H1 (cell line): Measurements from ENCODE around the gene UCN3. TPM values are rescaled to one million over a fixed set of nuclear protein-coding genes. Genes with fewer than 3 reads are reported as not detected.

Source experiments
- CTCF ChIA-PET: fragments of 300-600 bp; sonication (Branson Sonifier 250); formaldehyde crosslinking; loops from one replicate; lab custom pipeline; 2021; ENCODE audit not compliant: partially characterized antibody; lab: Charles Lee
- POLR2A ChIA-PET: fragments of 300-600 bp; sonication (Branson Sonifier 250); formaldehyde crosslinking; loops from one replicate; lab custom pipeline; 2021; ENCODE audit warnings: inconsistent platforms; ENCODE audit not compliant: partially characterized antibody; lab: Charles Lee
- DNase-seq, 2 experiments: peaks; one replicate each; pipeline versions ENCODE4 v3.0.0 to v3.0.0-alpha.2; 2010 to 2022; ENCODE audit warnings: low spot score in 2 of 2, low read depth in 1 of 2, mixed read lengths in 1 of 2
- FAIRE-seq: peaks from 2 replicates; lab custom pipeline; 2011; peaks lifted over from hg19 to GRCh38; lab: Jason Lieb, UNC
- H2AFZ ChIP-seq: 2 replicates; pipeline ENCODE4 v1.8.1; 2012; ENCODE audit warnings: low read length, inconsistent platforms
- H2AK5ac ChIP-seq: 2 replicates; pipeline ENCODE4 v1.6.1; 2013; ENCODE audit warnings: low read depth, low read length
- H2BK120ac ChIP-seq: replicated peaks from 2 replicates; pipeline ENCODE3; 2013; ENCODE audit warnings: low read depth, low read length, inconsistent platforms
- H2BK12ac ChIP-seq: 2 replicates; pipeline ENCODE4 v1.6.1; 2013; ENCODE audit warnings: low read depth, low read length
- H2BK15ac ChIP-seq: 2 replicates; pipeline ENCODE4 v1.6.1; 2013; ENCODE audit warnings: low read length
- H2BK20ac ChIP-seq: 2 replicates; pipeline ENCODE4 v1.6.1; 2013; ENCODE audit warnings: low read length
- H2BK5ac ChIP-seq: 2 replicates; pipeline ENCODE4 v1.6.1; 2013; ENCODE audit warnings: low read depth, low read length
- H3K14ac ChIP-seq: 2 replicates; pipeline ENCODE4 v1.6.1; 2013; ENCODE audit warnings: inconsistent platforms; ENCODE audit not compliant: insufficient read length
- H3K18ac ChIP-seq: 2 replicates; pipeline ENCODE4 v1.6.1; 2013; ENCODE audit warnings: low read length; ENCODE audit errors: extremely low read depth
- H3K23ac ChIP-seq: 2 replicates; pipeline ENCODE4 v1.6.1; 2013; ENCODE audit warnings: inconsistent platforms; ENCODE audit not compliant: insufficient read length
- H3K23me2 ChIP-seq: 2 replicates; pipeline ENCODE4 v1.6.1; 2013; ENCODE audit warnings: low read depth, low read length
- H3K27ac ChIP-seq: 2 replicates; pipeline ENCODE4 v1.6.1; 2011; ENCODE audit warnings: low read depth, low read length, inconsistent platforms
- H3K27me3 ChIP-seq, 4 experiments: replicated peaks in 1 of 4; 1 replicate in 1 of 4; 2 replicates in 3 of 4; pipeline versions ENCODE4 v1.6.1 to v1.8.1; 2011 to 2013; ENCODE audit warnings: low read length in 3 of 4, mild to moderate bottlenecking in 3 of 4, inconsistent platforms in 2 of 4, mixed read lengths in 2 of 4, moderate library complexity in 1 of 4; ENCODE audit not compliant: control insufficient read depth in 3 of 4, insufficient read depth in 3 of 4; ENCODE audit errors: extremely low read depth in 1 of 4
- H3K36me3 ChIP-seq, 4 experiments: 2 replicates each; pipeline versions ENCODE4 v1.6.1 to v1.8.1; 2011 to 2013; ENCODE audit warnings: mild to moderate bottlenecking in 4 of 4, low read length in 3 of 4, moderate library complexity in 2 of 4, control low read depth in 1 of 4, inconsistent platforms in 1 of 4; ENCODE audit not compliant: insufficient read depth in 4 of 4, control insufficient read depth in 2 of 4
- H3K4ac ChIP-seq: replicated peaks from 2 replicates; pipeline ENCODE3; 2013; ENCODE audit warnings: low read length, low read depth, mixed read lengths, inconsistent platforms; ENCODE audit not compliant: insufficient read length
- H3K4me1 ChIP-seq, 4 experiments: replicated peaks in 1 of 4; 1 replicate in 1 of 4; 2 replicates in 3 of 4; pipeline versions ENCODE4 v1.6.1 to v1.8.1; 2011 to 2013; ENCODE audit warnings: low read length in 3 of 4, inconsistent platforms in 2 of 4, mixed read lengths in 1 of 4; ENCODE audit not compliant: insufficient read depth in 4 of 4, control insufficient read depth in 3 of 4
- H3K4me2 ChIP-seq, 2 experiments: 2 replicates each; pipeline versions ENCODE4 v1.6.1 to v1.8.1; 2011 to 2013; ENCODE audit warnings: low read depth in 2 of 2, low read length in 2 of 2, control low read depth in 1 of 2, inconsistent platforms in 1 of 2, mild to moderate bottlenecking in 1 of 2; ENCODE audit not compliant: insufficient read depth in 1 of 2
- H3K4me3 ChIP-seq, 4 experiments: fragments of 200-600, 300-600 bp in 1 of 4; sonication (generic), shearing (Covaris generic), sonication (Bioruptor Twin) in 1 of 4; 2 replicates each; pipeline versions ENCODE4 v1.5.1 to v1.8.1; 2011 to 2016; ENCODE audit warnings: low read length in 4 of 4, low read depth in 3 of 4, control low read depth in 2 of 4, inconsistent platforms in 2 of 4, mild to moderate bottlenecking in 2 of 4, mixed read lengths in 1 of 4, moderate library complexity in 1 of 4; ENCODE audit not compliant: insufficient read depth in 2 of 4; ENCODE audit errors: extremely low read depth in 1 of 4
- H3K56ac ChIP-seq: replicated peaks from 2 replicates; pipeline ENCODE3; 2013; ENCODE audit warnings: low read depth, mild to moderate bottlenecking, mixed read lengths, low read length, inconsistent platforms; ENCODE audit not compliant: insufficient read length
- H3K79me1 ChIP-seq: 2 replicates; pipeline ENCODE4 v1.6.1; 2013; ENCODE audit warnings: low read depth, low read length, control low read depth
- H3K79me2 ChIP-seq, 2 experiments: 2 replicates each; pipeline versions ENCODE4 v1.6.1 to v1.8.1; 2012 to 2013; ENCODE audit warnings: low read length in 2 of 2, mild to moderate bottlenecking in 2 of 2, inconsistent platforms in 1 of 2; ENCODE audit not compliant: insufficient read depth in 2 of 2, control insufficient read depth in 1 of 2
- H3K9ac ChIP-seq, 4 experiments: replicated peaks in 1 of 4; 1 replicate in 1 of 4; 2 replicates in 3 of 4; pipeline versions ENCODE4 v1.6.1 to v1.8.1; 2011 to 2013; ENCODE audit warnings: low read depth in 3 of 4, low read length in 3 of 4, control low read depth in 2 of 4, mild to moderate bottlenecking in 2 of 4, moderate library complexity in 2 of 4, inconsistent platforms in 1 of 4; ENCODE audit errors: extremely low read depth in 1 of 4
- H3K9me3 ChIP-seq, 2 experiments: 2 replicates each; pipeline versions ENCODE4 v1.6.1 to v1.8.1; 2012 to 2013; ENCODE audit warnings: mild to moderate bottlenecking in 2 of 2, moderate library complexity in 2 of 2, control low read depth in 1 of 2, inconsistent platforms in 1 of 2, low read depth in 1 of 2, low read length in 1 of 2, mixed read lengths in 1 of 2; ENCODE audit not compliant: insufficient read depth in 2 of 2
- H4K20me1 ChIP-seq, 2 experiments: replicated peaks in 1 of 2; 2 replicates each; pipeline versions ENCODE3 to v1.8.1; 2011 to 2013; ENCODE audit warnings: inconsistent platforms in 2 of 2, low read length in 2 of 2, mild to moderate bottlenecking in 1 of 2; ENCODE audit not compliant: insufficient read depth in 2 of 2, control insufficient read depth in 1 of 2
- H4K5ac ChIP-seq: 2 replicates; pipeline ENCODE4 v1.6.1; 2013; ENCODE audit warnings: low read length, low read depth, mixed read lengths, inconsistent platforms; ENCODE audit not compliant: insufficient read length
- H4K8ac ChIP-seq: 2 replicates; pipeline ENCODE4 v1.8.0; 2013; ENCODE audit warnings: mild to moderate bottlenecking, moderate library complexity, low read length, inconsistent platforms; ENCODE audit not compliant: insufficient read depth; ENCODE audit errors: extremely low read depth
- H4K91ac ChIP-seq: replicated peaks from 2 replicates; pipeline ENCODE3; 2013; ENCODE audit warnings: low read length, mixed read lengths, inconsistent platforms; ENCODE audit not compliant: insufficient read length
- ASH2L ChIP-seq: fragments of 200-600, 300-600 bp; sonication (generic); IDR thresholded peaks from one replicate; pipeline ENCODE4 v1.7.1; 2017; ENCODE audit warnings: low read length
- BRCA1 ChIP-seq: IDR thresholded peaks from 2 replicates; pipeline ENCODE4 v1.6.1; 2012; ENCODE audit warnings: low read depth, low read length, improper control_type of control experiment
- GABPA ChIP-seq: IDR thresholded peaks from 2 replicates; pipeline ENCODE4 v1.6.1; 2011; ENCODE audit warnings: mild to moderate bottlenecking, low read length, moderate library complexity, borderline replicate concordance; ENCODE audit not compliant: insufficient read depth
- HDAC2 ChIP-seq, 2 experiments: fragments of 300-600 bp in 1 of 2; sonication (generic) in 1 of 2; IDR thresholded peaks; 2 replicates each; pipeline ENCODE4 v1.6.1; 2011 to 2012; ENCODE audit warnings: low read depth in 2 of 2, low read length in 2 of 2, mild to moderate bottlenecking in 2 of 2, moderate library complexity in 2 of 2, borderline replicate concordance in 1 of 2, inconsistent platforms in 1 of 2
- KDM1A ChIP-seq: fragments of 200-600, 300-600 bp; sonication (generic); IDR thresholded peaks from 2 replicates; pipeline ENCODE4 v1.7.1; 2016; ENCODE audit warnings: mild to moderate bottlenecking, low read length, borderline replicate concordance
- POLR2A ChIP-seq, 2 experiments: IDR thresholded peaks; 1 replicate in 1 of 2; 2 replicates in 1 of 2; pipeline ENCODE4 v1.6.1; 2011; ENCODE audit warnings: low read depth in 2 of 2, low read length in 2 of 2, mild to moderate bottlenecking in 2 of 2; ENCODE audit errors: control extremely low read depth in 1 of 2
- RFX5 ChIP-seq: IDR thresholded peaks from 2 replicates; pipeline ENCODE4 v1.6.1; 2011; ENCODE audit warnings: low read depth, low read length, improper control_type of control experiment, borderline replicate concordance
- RNF2 ChIP-seq: fragments of 200-900, 300-1000 bp; sonication (generic); IDR thresholded peaks from 2 replicates; pipeline ENCODE4 v1.7.1; 2016; ENCODE audit warnings: borderline replicate concordance, low read depth, mild to moderate bottlenecking, antibody characterized with exemption, low read length; ENCODE audit not compliant: poor library complexity, severe bottlenecking; ENCODE audit errors: missing control alignments
- SIRT6 ChIP-seq: IDR thresholded peaks from one replicate; pipeline ENCODE4 v1.7.1; 2012; ENCODE audit warnings: low read length, inconsistent platforms
- SP2 ChIP-seq: IDR thresholded peaks from 2 replicates; pipeline ENCODE4 v1.6.1; 2012; ENCODE audit warnings: mild to moderate bottlenecking, low read length, inconsistent platforms
- TCF12 ChIP-seq: IDR thresholded peaks from 2 replicates; pipeline ENCODE4 v1.6.1; 2011; ENCODE audit warnings: low read depth, mild to moderate bottlenecking, low read length
- TEAD4 ChIP-seq: IDR thresholded peaks from 2 replicates; pipeline ENCODE4 v1.6.1; 2012; ENCODE audit warnings: low read depth, low read length, inconsistent platforms, mixed read lengths
- ZNF274 ChIP-seq: IDR thresholded peaks from 2 replicates; pipeline ENCODE4 v1.7.0; 2012; ENCODE audit warnings: low read length, borderline replicate concordance; ENCODE audit errors: extremely low read depth
- WGBS, 2 experiments: shearing (Covaris generic) in 1 of 2; methylation state at CpG; one replicate each; pipeline versions ENCODE4 v1.1.6 to v1.1.7; 2013 to 2015; ENCODE audit warnings: low lambda C conversion rate in 2 of 2, mixed read lengths in 2 of 2, inconsistent platforms in 1 of 2, low coverage in 1 of 2, missing lambda C conversion rate in 1 of 2; ENCODE audit not compliant: insufficient replicate concordance in 2 of 2, insufficient coverage in 1 of 2, insufficient read length in 1 of 2; ENCODE audit errors: extremely low coverage in 1 of 2, missing lambda C conversion rate in 1 of 2; 5-methylcytosine and 5-hydroxymethylcytosine counted together
- polyA plus RNA-seq, 7 experiments: library from polyadenylated mRNA; depleted of rRNA in 3 of 7; stranded (reverse) in 5 of 7; unstranded in 2 of 7; fragments of >200 nt in 5 of 7; fragments of 200-250 nt in 2 of 7; gene quantifications; 1 replicate in 5 of 7; 2 replicates in 1 of 7; 4 replicates in 1 of 7; pipeline versions ENCODE4 v1.2.1 to v1.2.3, GENCODE V29; 2011 to 2013; ENCODE audit warnings: missing spikeins in 2 of 7, mixed read lengths in 2 of 7
- total RNA-seq: library from RNA; stranded (reverse); fragmentation: NEBNext Ultra II Directional; extraction: Animal tissue kit (Norgen Biotek cat#: 25700); gene quantifications from 2 replicates; pipeline ENCODE4 v1.2.1, GENCODE V29; 2021

Gene UCN3
- total and polyA plus RNA-seq, 2 of the 8 experiments (the other 6 are each of a cell fraction or from before 2014, with no cell fraction given): not detected

DNA sequence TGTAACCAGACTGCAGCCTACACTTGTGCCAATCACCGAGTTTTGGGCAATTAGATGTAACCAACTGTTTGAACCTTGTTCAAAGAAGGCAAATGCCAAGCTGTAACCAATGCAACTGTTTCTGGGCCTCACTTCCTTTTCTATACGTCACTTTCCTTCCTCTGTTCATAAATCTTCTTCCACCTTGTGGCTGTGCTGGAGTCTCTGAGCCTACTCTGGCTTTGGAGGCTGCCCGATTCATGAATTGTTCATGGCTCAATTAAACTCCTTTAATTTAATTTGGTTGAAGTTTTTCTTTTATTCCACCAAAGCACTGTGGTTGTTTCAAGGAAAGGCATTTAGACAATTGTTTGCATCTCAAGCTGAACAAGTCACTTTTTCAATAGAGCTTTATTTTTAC is 43.5 kb upstream of the UCN3 start:
- H3K56ac ChIP-seq: no peak overlapping the region
- H3K23me2 ChIP-seq: no peaks in the 10 kb centered on the region
- H2AFZ ChIP-seq: no peak overlapping the region
- 85% methylated on average over 3 of the region's 3 CpGs; no CpG with 5 or more reads in 1 of the 2 experiments for WGBS, 2 experiments
- no peak overlapping the region for H2AK5ac ChIP-seq
- H2BK20ac ChIP-seq: no peak overlapping the region
- H4K5ac ChIP-seq: no peak overlapping the region
- no peaks in the 10 kb centered on the region for H3K27me3 ChIP-seq
- no peak overlapping the region for H3K14ac ChIP-seq
- no peak for DNase-seq
- H2BK15ac ChIP-seq: no peak overlapping the region
- no peak overlapping the region for H4K91ac ChIP-seq
- FAIRE-seq: no peak
- no peaks in the 10 kb centered on the region for H3K4me1 ChIP-seq
- H3K23ac ChIP-seq: no peak overlapping the region
- H2BK5ac ChIP-seq: no peak overlapping the region
- no peak overlapping the region for H2BK12ac ChIP-seq
- no peaks in the 10 kb centered on the region for H3K79me2 ChIP-seq
- H3K27ac ChIP-seq: no peak overlapping the region
- no peaks in the 10 kb centered on the region for H3K79me1 ChIP-seq
- H3K4me3 ChIP-seq: no peak overlapping the region
- H4K20me1 ChIP-seq: no peaks in the 10 kb centered on the region
- no peak overlapping the region for H2BK120ac ChIP-seq
- no peak overlapping the region for H4K8ac ChIP-seq
- H3K18ac ChIP-seq: no peak overlapping the region
- no peak overlapping the region for H3K9ac ChIP-seq
- no peak overlapping the region for H3K4ac ChIP-seq
- ChIA-PET CTCF (interaction anchor here (1.2 kb wide), 2 partner anchors 37 to 471 kb away, joined by 3 to 4 read pairs; no protein-coding TSS in a partner anchor), POLR2A (no interaction called here)
- H3K36me3 ChIP-seq: no peaks in the 10 kb centered on the region
- peaks cover 2% of the 10 kb centered on the region in 2 experiments; a peak in 2 of 4 replicates for H3K9me3 ChIP-seq
- no peak overlapping the region for H3K4me2 ChIP-seq
- TF ChIP-seq GABPA: no peak
- TF ChIP-seq ASH2L: no peak
- TF ChIP-seq RNF2: no peak
- TF ChIP-seq HDAC2 (IDR thresholded peaks at IDR 0.05; ENCODE audit: borderline replicate concordance in 1 of 2, low read depth in 2 of 2, low read length in 2 of 2): no peak
- TF ChIP-seq SIRT6: no peak
- no peak for TF ChIP-seq RFX5
- no peak for TF ChIP-seq POLR2A (IDR thresholded peaks at IDR 0.05; ENCODE audit: control extremely low read depth in 1 of 2, low read depth in 2 of 2, low read length in 2 of 2)
- no peak for TF ChIP-seq SP2
- no peak for TF ChIP-seq BRCA1
- no peak for TF ChIP-seq TCF12
- no peak for TF ChIP-seq TEAD4
- TF ChIP-seq KDM1A: no peak
- TF ChIP-seq ZNF274: no peak
